Activated CD8-positive, alpha-beta memory T cell treated with anti-CD3 and anti-CD28 coated beads, Interleukin-2, amount 50 U/mL, for 24 hours (primary cell): Measurements from ENCODE around the gene CERS6.
"Not testable (repeated sequence)": the region's sequence is repeated elsewhere in the genome, so short reads cannot be mapped to it uniquely, and the experiment has no call there.

Experiments
- DNase-seq: peaks from one replicate; pipeline ENCODE4 v3.0.0-alpha.2; 2020; ENCODE audit errors: extremely low read depth

The CERS6 gene

DNA sequence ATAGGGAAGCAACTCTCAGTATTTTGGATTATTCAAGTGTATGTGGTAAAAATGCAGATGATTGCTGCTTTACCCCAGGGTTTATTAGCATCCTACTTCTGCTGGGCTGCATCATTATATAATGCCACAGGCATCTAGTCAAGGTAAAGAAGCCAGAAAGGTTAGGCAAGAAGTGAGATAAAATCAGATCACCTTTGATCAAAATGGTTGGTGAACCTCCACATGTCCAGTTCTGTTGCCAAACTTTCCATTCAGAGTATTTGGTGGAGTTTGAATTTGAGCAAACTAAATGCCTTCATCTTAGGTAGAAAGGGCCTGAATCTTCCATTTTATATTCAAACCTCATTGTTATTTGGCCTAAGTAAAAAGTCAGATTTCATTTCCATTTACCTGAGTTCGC lies 316.6 kb downstream of the CERS6 start:
- no peak for DNase-seq

GRCh38 chr2:168773128-168773527 lies 317.1 kb downstream of the CERS6 start:
- no peak for DNase-seq

DNA sequence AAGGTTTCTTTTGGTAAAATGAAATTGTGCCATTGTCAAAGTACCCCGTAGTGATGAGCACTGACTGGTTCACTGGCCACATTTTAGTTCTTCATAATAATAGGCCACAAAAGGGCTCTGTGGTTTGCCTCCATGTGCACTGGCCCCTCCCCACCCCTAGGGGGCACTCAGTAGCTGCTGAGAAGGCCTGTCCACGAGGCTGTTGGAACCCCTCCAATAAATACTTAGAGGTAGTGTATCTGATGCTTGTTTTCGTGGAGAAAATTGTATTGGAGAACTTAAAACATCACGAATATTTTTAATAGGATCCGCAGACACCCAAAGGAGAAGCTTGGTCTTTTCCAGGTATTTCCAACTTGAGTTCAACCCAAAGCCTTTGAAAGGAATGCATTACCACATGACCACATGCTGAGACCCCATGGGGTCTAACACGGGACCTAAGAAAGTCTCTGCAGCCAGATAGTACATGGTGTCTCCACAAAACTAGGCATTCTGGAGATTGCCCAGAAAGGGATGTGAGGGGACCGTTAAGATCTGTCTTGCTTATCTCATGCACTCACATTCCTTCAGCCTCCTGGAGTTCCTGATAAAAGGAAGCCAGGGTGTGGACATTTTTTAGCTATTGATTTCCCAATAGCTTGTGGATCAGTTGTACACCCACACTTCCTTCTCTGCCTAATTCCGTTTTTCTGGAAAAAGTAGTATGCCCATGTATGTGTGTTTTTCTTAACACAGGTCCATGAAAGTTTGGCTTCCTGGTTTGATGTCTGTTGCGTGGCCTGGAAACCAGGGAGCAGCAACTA lies 317.8 kb downstream of the CERS6 start:
- no peak for DNase-seq

GRCh38 chr2:168775837-168776236 lies 319.8 kb downstream of the CERS6 start:
- DNase-seq: no peak

DNA sequence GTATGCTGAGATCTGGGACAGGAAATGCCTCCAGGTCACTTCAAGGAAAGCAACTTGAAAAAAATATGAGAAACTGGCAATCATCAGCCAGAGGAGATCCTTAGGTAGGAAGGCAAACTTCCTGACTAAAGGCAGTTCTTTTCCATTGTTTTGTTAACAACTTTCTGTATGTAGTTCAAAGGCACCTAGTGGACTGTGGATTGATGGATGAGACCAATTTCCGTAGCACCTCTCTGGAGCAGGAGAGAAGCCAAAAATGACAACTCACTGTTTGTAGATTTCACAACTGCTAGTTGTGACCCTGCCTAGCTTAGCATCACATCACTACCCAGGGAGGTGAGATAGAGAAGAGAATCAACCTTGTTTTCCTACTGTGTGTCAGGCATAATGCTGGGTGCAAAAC lies 324.6 kb downstream of the CERS6 start:
- DNase-seq: no peak

DNA sequence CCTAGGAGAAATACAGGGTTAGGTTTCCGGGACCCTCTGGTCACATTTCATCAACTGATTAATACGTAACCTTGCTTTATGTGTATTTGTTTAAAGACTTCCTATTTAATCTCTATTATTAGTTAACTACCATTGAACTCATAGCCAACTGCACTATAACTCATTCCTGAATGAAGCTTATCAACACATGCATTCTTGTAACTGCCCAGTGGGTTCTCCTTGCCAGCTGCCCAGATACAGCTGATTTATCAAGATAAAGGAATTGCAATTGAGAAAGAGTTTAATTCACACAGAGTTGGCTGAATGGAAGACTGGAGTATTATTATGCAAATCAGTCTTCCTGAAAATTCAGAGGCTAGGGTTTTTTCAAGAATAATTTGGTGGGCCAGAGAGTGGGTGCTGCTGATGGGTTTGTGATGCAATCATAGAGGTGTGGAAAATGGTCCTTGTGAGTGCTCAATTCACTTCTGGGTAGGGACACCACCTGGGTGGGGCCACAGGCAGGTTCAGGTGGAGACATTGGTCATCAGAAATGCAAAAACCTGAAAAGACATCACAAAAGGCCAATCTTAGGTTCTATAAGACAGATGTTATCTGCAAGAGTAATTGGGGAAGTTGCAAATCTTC lies 325.2 kb downstream of the CERS6 start:
- DNase-seq: no peak

DNA sequence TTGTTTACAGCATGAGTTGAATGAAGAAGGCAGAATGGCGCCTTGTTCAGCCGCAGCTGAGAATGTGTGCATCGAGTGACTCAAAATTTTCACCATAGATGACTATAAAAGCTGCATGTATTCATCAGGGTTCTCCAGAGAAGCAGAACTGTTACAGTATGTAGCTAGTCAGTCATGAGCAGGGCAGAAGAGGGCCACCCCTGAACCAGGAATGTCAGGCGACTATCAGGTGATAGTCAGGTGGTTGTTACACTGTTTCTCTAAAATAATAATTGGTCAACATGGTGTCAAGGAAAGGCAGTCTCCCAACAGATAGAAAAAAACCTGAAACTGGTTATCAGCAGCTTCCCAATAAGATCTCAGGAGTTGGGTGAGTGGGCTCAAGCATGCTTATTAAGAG lies 326.2 kb downstream of the CERS6 start:
- no peak for DNase-seq

DNA sequence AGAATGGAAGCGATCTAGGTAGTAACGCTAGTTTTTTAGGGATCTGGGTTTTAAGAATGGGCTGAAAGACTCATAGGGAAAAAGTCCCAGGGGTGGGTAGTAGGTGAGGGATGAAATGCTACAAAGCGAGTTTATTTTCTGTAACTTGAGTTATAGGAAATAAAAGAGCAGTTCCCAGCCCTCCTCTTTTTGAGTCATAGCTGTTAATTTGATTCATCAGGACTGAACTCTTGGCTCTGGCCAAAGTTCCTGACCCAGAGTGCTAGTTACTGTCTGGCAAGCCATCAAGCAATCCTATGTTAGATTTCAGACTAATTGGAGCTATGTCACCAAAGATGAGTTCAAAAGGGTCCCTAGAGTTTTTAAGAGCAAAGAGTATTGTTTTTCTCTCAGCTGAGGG lies 328.9 kb downstream of the CERS6 start:
- no peak for DNase-seq

DNA sequence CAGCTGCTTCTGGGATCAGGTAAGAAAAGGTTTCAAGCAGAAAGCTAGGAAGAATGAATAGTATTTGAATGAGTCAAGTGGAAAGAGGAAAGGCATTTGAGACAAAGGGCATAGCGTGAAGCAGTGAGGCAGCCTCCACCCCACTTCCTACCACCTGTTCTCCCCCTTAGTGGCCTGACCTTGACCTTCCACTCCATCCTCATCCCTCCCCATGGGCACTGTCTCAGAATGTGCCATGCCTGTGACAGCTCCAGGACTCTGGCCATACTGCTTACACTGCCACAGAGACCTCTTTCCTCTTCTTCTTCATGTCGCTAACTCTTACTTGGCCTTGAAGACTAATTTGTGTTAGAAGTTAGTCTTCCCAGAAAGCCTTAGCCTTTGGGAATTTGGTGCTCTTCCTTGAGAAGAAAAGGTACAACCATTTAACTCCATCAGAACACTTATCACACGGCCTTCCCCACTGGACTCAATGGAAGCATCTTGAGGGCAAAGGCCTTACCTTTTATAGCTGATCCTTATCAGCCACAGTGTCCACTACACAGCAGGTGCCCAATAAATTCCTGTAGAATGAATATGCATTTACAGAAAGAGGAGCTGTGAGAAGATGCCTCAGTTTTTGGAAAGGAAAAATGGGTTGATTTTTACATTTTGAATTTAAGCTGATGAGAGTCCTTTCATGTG lies 331.2 kb downstream of the CERS6 start:
- no peak for DNase-seq

GRCh38 chr2:168787782-168788376 lies 331.8 kb downstream of the CERS6 start:
- DNase-seq: no peak

DNA sequence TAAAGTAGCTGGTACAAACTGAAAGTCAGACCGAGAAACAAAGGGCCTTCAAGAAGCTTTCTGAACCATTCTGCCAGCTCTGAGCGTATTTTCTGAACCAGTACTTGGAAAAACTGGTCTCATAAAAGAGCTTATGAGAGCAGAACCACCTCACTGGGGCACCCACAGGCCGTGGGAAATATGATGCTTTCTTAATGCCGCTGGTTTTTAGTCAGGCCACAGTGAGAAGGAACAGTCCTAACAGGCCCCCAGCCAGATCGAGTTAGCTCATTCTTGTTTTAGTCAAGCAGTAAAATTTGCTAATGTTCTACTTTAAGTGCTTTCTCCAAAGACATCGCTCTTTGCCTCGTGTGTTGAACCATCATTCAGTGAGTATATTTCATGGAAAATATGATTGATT lies 333.7 kb downstream of the CERS6 start:
- no peak for DNase-seq

DNA sequence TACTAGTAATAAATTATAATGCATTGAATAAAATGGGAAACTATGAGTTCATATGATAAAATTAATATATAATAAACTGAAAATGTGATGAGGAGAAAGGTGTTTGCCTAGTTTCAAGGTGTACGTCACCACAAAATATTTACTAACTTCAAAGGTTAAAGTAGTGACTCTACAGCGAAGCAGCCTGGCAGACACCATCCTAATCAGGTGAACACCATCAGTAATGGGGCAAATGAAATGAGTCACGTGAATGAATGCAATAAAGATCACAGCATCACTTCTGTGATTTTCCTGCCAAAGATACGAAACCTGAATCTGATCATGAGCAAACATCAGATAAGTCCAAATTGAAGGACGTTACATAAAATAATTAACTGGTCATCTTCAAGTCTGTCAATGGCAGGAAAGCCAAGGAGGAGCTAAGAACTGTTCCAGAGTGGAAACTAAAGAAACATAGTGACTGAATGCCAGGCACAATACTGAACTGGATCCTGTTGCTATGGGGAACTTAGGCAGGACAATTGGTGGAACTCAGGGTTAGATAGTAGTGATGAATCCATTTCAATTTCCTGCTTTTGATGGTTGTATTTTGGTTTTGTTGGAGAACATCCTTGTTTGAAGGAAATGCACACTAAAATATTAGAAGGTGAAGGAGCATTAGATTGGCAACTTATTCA lies 334.3 kb downstream of the CERS6 start:
- no peak for DNase-seq

GRCh38 chr2:168791140-168791539 lies 335.1 kb downstream of the CERS6 start:
- not testable (repeated sequence) for DNase-seq

DNA sequence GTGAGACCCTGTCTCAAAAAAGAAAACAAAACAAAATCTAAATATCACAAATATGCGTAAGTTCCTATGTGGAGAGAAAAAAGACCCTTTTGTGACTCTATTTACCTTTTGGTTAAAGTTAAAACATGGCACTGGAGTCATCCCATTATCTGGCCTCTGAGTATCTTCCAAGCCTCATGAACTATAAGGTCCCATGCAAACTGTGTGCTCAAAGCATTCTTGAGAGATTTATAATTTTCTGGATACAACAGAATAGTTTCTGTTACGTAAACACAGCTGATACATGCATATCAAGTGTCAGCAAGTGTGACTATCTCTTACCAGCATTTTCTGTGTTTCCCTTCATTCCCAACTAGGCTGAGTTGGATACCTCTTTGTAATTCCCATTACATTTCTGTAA lies 337.5 kb downstream of the CERS6 start:
- DNase-seq: no peak

DNA sequence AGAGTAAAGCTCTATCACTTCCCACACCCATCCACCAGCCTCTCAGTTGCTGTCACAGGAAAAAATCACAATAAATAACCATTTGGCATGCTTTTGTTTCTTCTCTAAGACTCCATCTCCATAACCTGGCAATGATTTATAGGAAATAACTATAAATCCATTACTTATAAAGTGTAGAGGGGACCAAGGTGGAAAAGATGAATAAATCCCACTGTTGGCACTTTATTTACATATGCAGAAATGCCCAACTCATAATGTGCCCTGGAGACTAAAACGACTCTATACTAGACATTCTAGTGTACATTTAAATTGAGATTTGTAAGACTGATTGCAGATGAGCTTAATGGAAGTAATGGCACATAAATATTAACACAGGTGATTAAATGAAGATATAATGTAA lies 338.9 kb downstream of the CERS6 start:
- DNase-seq: no peak

- no peak for DNase-seq
Measured at GRCh38 chr2:168796090-168796577, 340.1 kb downstream of the CERS6 start.

- no peak for DNase-seq
Measured at GRCh38 chr2:168796583-168797285, 340.7 kb downstream of the CERS6 start.

DNA sequence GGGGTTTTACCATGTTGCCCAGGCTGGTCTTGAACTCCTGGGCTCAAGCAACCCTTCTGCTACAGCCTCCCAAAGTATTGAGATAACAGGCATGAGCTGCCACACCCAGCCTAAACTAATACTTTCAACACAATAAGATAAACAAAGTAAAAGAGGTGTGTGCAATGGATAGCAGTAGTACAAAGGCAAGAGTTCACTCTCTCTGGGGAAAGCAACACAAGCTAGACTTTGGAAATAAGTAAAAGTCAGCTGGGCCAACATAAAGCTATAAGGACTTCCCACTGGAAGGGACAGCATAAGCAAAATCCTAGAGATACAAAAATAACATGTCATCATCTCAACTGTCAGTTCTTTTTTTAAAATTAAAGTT lies 341.2 kb downstream of the CERS6 start:
- no peak for DNase-seq

DNA sequence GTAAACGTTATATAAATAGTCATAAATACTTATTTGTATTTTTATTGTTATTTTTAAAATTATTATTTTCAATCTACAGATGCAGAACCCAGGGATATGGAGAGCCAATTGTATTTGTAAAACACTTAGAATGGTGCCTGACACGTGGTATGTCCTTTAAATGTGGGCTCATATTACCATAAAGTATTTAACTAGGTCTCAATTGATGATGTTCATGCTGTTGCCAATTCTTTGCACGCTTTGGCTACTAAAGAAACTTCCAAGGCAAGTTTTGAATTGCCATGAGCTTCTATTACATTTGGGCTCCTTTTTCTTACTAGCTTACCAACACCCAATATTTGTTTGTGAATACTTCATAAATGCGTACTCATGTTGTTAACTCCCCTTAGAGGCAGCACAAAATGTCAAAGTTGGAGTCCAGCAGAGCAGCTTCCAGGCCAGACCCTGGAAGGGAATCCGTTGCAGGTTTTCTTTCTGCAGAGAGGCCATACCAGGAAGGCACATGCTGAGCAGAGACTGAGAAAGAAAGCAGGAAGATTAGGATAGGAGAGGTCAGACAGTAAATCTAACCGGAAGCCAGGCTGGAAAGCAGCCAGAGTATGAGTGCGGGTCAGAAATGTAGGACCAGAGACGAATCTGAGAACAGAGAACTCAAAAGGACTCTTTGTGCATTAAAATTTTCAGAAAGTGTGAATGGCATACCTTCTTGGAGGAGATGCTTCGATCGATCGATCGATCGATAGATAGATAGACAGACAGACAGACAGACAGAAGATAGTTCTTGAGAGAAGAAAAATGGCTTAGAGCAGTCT lies 342.2 kb downstream of the CERS6 start:
- no peak for DNase-seq

DNA sequence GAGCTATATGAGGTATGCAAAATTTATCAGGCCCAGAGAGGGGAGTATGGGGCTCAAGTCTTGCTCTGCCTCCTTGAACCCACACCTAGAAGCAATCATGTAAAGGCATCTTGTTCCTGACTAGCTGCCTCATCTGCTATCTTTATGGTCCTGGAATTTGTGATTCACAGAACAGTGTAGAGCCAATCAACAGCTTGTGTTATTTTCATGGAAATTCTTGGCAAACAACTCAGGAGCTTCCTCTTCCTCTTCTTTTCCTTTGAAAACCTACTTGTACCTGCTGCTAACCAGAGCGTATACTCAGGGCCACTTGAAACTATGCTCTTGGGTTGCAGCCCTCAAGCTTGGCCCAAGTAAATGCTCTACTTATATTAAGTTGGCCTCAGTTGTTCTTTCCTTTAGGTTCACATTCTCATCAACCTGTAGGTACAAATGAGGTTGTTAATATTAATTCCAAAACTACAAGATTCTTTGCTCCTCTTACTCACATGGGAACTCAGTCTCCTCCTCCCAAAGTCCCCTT lies 342.9 kb downstream of the CERS6 start:
- no peak for DNase-seq
